ENCODE measurements around the gene ZMYM4.

- TF ChIP-seq EZH2 (IDR thresholded peaks at IDR 0.05; ENCODE audit: insufficient read depth, poor library complexity, severe bottlenecking) = no peak
- no peak for TF ChIP-seq EZH2phosphoT487 (IDR thresholded peaks at IDR 0.05; ENCODE audit: insufficient read depth, low read depth)
These were observed 184.5 kb downstream of the ZMYM4 start for GRCh38 chr1:35453031-35453430.

Data from GM23248 (cell line).